Neural progenitor cell (in vitro differentiated cells): ENCODE data around the gene RPS10.

Source experiments
- EZH2 ChIP-seq: fragments of 200-600 bp; sonication (generic); IDR thresholded peaks from 2 replicates; pipeline ENCODE4 v1.6.1; 2017; ENCODE audit warnings: antibody characterized with exemption, mild to moderate bottlenecking, moderate library complexity
- EZH2phosphoT487 ChIP-seq: fragments of 200-600 bp; sonication (generic); IDR thresholded peaks from 2 replicates; pipeline ENCODE4 v1.6.1; 2017; ENCODE audit warnings: antibody characterized with exemption
- TF ChIP-seq, protein P1 (sequence below): fragments of 200-600 bp; sonication (generic); IDR thresholded peaks from 2 replicates; pipeline ENCODE4 v1.5.1; 2017; ENCODE audit warnings: antibody characterized with exemption, mild to moderate bottlenecking

DNA sequence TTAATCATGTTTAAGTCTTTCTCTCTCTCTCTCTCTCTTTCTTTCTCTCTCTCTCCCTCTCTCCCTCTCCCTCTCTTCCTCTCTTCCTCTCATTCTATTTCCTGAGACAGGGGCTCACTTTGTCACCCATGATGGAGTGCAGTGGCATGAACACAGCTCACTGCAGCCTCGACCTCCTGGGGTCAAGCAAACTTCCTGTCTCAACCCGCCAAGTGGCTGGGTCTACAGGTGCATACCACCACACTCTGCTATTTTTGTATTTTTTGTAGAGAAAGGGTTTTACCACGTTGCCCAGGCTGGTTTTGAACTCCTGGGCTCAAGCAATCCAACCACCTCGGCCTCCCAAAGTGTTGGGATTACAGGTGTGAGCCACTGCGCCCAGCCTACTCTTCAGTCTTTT is 15.7 kb upstream of the RPS10 start:
- TF ChIP-seq, protein P1, sequence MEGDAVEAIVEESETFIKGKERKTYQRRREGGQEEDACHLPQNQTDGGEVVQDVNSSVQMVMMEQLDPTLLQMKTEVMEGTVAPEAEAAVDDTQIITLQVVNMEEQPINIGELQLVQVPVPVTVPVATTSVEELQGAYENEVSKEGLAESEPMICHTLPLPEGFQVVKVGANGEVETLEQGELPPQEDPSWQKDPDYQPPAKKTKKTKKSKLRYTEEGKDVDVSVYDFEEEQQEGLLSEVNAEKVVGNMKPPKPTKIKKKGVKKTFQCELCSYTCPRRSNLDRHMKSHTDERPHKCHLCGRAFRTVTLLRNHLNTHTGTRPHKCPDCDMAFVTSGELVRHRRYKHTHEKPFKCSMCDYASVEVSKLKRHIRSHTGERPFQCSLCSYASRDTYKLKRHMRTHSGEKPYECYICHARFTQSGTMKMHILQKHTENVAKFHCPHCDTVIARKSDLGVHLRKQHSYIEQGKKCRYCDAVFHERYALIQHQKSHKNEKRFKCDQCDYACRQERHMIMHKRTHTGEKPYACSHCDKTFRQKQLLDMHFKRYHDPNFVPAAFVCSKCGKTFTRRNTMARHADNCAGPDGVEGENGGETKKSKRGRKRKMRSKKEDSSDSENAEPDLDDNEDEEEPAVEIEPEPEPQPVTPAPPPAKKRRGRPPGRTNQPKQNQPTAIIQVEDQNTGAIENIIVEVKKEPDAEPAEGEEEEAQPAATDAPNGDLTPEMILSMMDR: no peak
- no peak for TF ChIP-seq EZH2phosphoT487
- no peak for TF ChIP-seq EZH2
